GM12878 (cell line): ENCODE measurements around the gene BRF1. TPM values are rescaled to one million over a fixed set of nuclear protein-coding genes. Genes with fewer than 3 reads are reported as not detected.

Experiments
- ATAC-seq: fragments of 200-7000 bp; cut with Tn5 transposase; 3 replicates; pipeline ENCODE4 v1.9.1; 2020; ENCODE audit warnings: mild to moderate bottlenecking, moderate library complexity
- BruUV-seq: library from RNA; stranded (reverse); fragments of 400-500 nt; replicated peaks from 2 replicates; lab custom pipeline; 2021; lab: Mats Ljungman, UMichigan
- CTCF ChIA-PET: fragments of 300-600 bp; sonication (Branson Sonifier 250); formaldehyde crosslinking; extraction: SDS; loops from one replicate; lab custom pipeline; 2021; ENCODE audit warnings: inconsistent platforms; lab: Yijun Ruan, JAX
- POLR2A ChIA-PET: fragments of 350-600 bp; formaldehyde crosslinking; extraction: SDS; loops from one replicate; lab custom pipeline; 2021; ENCODE audit warnings: inconsistent platforms; lab: Charles Lee
- RAD21 ChIA-PET: fragments of 300-600 bp; sonication (Branson Sonifier 250); formaldehyde crosslinking; loops from one replicate; lab custom pipeline; 2023; ENCODE audit warnings: antibody characterized with exemption; ENCODE audit not compliant: unreplicated experiment; lab: Charles Lee
- SMC1A ChIA-PET: fragments of 300-600 bp; sonication (Branson Sonifier 250); formaldehyde crosslinking; loops from one replicate; lab custom pipeline; 2023; ENCODE audit not compliant: unreplicated experiment, uncharacterized antibody; lab: Charles Lee
- DNase-seq: peaks from one replicate; pipeline ENCODE4 v3.0.0-alpha.2; 2011; ENCODE audit warnings: low read depth, low spot score
- FAIRE-seq: peaks from 3 replicates; lab custom pipeline; 2011; peaks lifted over from hg19 to GRCh38; lab: Jason Lieb, UNC
- H2AFZ ChIP-seq: 2 replicates; pipeline ENCODE4 v1.6.0; 2011; ENCODE audit warnings: low read depth, low read length, control low read depth; ENCODE audit not compliant: control insufficient read depth
- H3K27ac ChIP-seq: 2 replicates; pipeline ENCODE4 v1.5.1; 2011; ENCODE audit warnings: control low read depth; ENCODE audit not compliant: control insufficient read depth, insufficient read depth
- H3K27me3 ChIP-seq, 2 experiments: replicated peaks in 1 of 2; 2 replicates each; pipeline versions ENCODE4 v1.6.0 to v1.6.1; 2011; ENCODE audit warnings: low read length in 1 of 2; ENCODE audit not compliant: control insufficient read depth in 2 of 2, insufficient read depth in 2 of 2
- H3K36me3 ChIP-seq, 2 experiments: 2 replicates each; pipeline ENCODE4 v1.5.1; 2011; ENCODE audit warnings: low read length in 1 of 2; ENCODE audit not compliant: control insufficient read depth in 2 of 2, insufficient read depth in 2 of 2
- H3K4me1 ChIP-seq: 2 replicates; pipeline ENCODE4 v1.6.1; 2011; ENCODE audit warnings: mild to moderate bottlenecking, low read length, moderate library complexity, mixed read lengths; ENCODE audit not compliant: control insufficient read depth, insufficient read depth
- H3K4me2 ChIP-seq: 2 replicates; pipeline ENCODE4 v1.6.0; 2011; ENCODE audit warnings: control low read depth; ENCODE audit not compliant: control insufficient read depth, insufficient read depth
- H3K4me3 ChIP-seq: fragments of 200-600 bp; sonication (generic); 2 replicates; pipeline ENCODE4 v1.5.1; 2016
- H3K79me2 ChIP-seq: 2 replicates; pipeline ENCODE4 v1.6.0; 2011; ENCODE audit warnings: low read length; ENCODE audit not compliant: control insufficient read depth, insufficient read depth
- H3K9ac ChIP-seq: 2 replicates; pipeline ENCODE4 v1.8.0; 2011; ENCODE audit warnings: low read length, control low read depth, mixed read lengths; ENCODE audit not compliant: control insufficient read depth, insufficient read depth
- H3K9me3 ChIP-seq: replicated peaks from 3 replicates; pipeline ENCODE4 v1.5.1; 2011; ENCODE audit warnings: mild to moderate bottlenecking, low read length; ENCODE audit not compliant: control insufficient read depth, insufficient read depth
- H4K20me1 ChIP-seq: 2 replicates; pipeline ENCODE4 v1.6.0; 2011; ENCODE audit not compliant: control insufficient read depth, insufficient read depth
- ASH2L ChIP-seq: fragments of 300-600, 200-600 bp; sonication (generic); IDR thresholded peaks from 2 replicates; pipeline ENCODE4 v1.6.1; 2017; ENCODE audit warnings: low read depth, mild to moderate bottlenecking, borderline replicate concordance
- EP300 ChIP-seq, 2 experiments: fragments of 150-350 bp in 1 of 2; IDR thresholded peaks; 2 replicates each; pipeline ENCODE4 v1.6.1; 2011 to 2012; ENCODE audit warnings: low read depth in 2 of 2, low read length in 2 of 2, borderline replicate concordance in 1 of 2, improper control_type of control experiment in 1 of 2, inconsistent platforms in 1 of 2; ENCODE audit not compliant: control insufficient read depth in 1 of 2
- NFIC ChIP-seq: IDR thresholded peaks from 2 replicates; pipeline ENCODE4 v1.6.1; 2012; ENCODE audit warnings: low read depth, mild to moderate bottlenecking, inconsistent platforms, low read length, moderate library complexity
- NR2C2 ChIP-seq: IDR thresholded peaks from 2 replicates; pipeline ENCODE4 v1.6.1; 2011; ENCODE audit warnings: borderline replicate concordance, low read depth; ENCODE audit not compliant: control insufficient read depth, insufficient read length
- SMARCA5 ChIP-seq: fragments of 450-650 bp; IDR thresholded peaks from 2 replicates; pipeline ENCODE4 v1.6.1; 2017; ENCODE audit warnings: mild to moderate bottlenecking
- TBL1XR1 ChIP-seq: IDR thresholded peaks from 2 replicates; pipeline ENCODE4 v1.6.1; 2012; ENCODE audit warnings: low read depth, low read length, improper control_type of control experiment
- ZNF217 ChIP-seq: fragments of 450-650 bp; IDR thresholded peaks from 2 replicates; pipeline ENCODE4 v1.6.1; 2017; ENCODE audit warnings: antibody characterized with exemption, mild to moderate bottlenecking
- WGBS: methylation state at CpG from one replicate; pipeline ENCODE4 v1.1.6; 2016; ENCODE audit warnings: low lambda C conversion rate; ENCODE audit not compliant: insufficient replicate concordance, insufficient coverage; ENCODE audit errors: missing lambda C conversion rate; 5-methylcytosine and 5-hydroxymethylcytosine counted together
- in situ Hi-C: fragments of 300-500 bp; cut with MboI; formaldehyde crosslinking; loops from 9 replicates; pipeline ENCODE4 v1.14.3; 2018; ENCODE audit warnings: mixed read lengths
- intact Hi-C: fragments of 100-400 bp; cut with micrococcal nuclease; formaldehyde crosslinking; loops from one replicate; pipeline ENCODE4 v1.14.2; 2022; ENCODE audit not compliant: unreplicated experiment
- polyA plus RNA-seq, 11 experiments: library from polyadenylated mRNA; depleted of rRNA in 4 of 11; unstranded in 6 of 11; stranded (reverse) in 5 of 11; fragments of >200 nt; fragmentation: Nextera tagmentation in 4 of 11; fragmentation: Illumina TruSeq in 1 of 11; extraction: Ambion mirVana in 4 of 11; extraction: Trizol in 1 of 11; gene quantifications; 1 replicate in 1 of 11; 2 replicates in 10 of 11; pipeline versions ENCODE4 v1.2.1 to v1.2.3, GENCODE V29; 2011 to 2016; ENCODE audit warnings: inconsistent platforms in 2 of 11, missing spikeins in 2 of 11, low read depth in 1 of 11
- total RNA-seq, 4 experiments: library from RNA; depleted of rRNA in 3 of 4; stranded (reverse); fragments of >200 nt in 3 of 4; fragmentation: Illumina TruSeq in 1 of 4; extraction: Trizol in 1 of 4; gene quantifications; 2 replicates each; pipeline versions ENCODE4 v1.2.1 to v1.2.3, GENCODE V29; 2013 to 2021
- TF ChIP-seq, protein P1 (sequence below): fragments of 450-650 bp; formaldehyde crosslinking; IDR thresholded peaks from 2 replicates; pipeline ENCODE4 v1.4.0; 2020; ENCODE audit warnings: mild to moderate bottlenecking, moderate library complexity
- TF ChIP-seq, protein P2 (sequence below): fragments of 450-650 bp; IDR thresholded peaks from 2 replicates; pipeline ENCODE4 v1.6.1; 2017; ENCODE audit warnings: antibody characterized with exemption, mild to moderate bottlenecking, moderate library complexity

Gene BRF1
- total and polyA plus RNA-seq, 10 of the 15 experiments (the other 5 are each of a cell fraction or from before 2014, with no cell fraction given): 0.21 to 33.5 (median 10.7) TPM

DNA sequence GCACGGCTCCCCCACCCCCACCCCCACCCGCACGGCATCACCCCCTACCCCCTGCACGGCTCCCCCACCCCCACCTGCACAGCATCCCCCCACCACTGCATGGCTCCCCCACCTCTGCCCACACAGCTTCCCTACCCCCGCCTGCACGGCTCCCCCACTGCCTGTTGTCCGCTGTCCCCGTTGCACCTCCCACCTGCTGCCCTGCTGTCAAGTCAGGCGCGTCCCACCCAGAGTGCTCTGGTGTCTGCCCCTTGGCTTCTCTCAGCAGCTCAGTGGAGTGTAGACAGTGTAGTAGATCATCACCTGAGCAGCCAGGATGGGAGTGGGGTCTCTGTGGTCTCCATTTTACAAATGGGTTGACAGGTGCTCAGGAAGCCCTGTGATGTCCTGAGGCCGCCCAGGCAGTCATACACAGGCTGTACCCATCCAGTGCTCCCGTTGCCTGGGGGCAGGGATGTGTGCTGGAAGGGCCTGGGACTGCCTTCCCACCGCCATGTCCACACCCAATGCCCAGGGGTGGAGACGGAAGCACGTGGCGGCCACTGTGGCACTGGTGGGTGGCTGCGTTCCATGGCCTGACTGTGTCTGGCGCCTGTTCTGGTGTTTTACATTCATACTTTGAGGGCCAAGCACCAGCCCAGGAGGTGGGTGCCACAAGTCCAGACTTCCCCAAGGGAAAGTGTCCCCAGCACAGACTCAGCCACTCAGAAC, 46.2 kb upstream of the BRF1 start:
- SMC1A ChIA-PET: no interaction called here
- 70% methylated on average over 8 of the region's 18 CpGs for WGBS
- no peak for TF ChIP-seq NR2C2
- no peak for TF ChIP-seq ZNF217
- TF ChIP-seq EP300 (IDR thresholded peaks at IDR 0.05; ENCODE audit: borderline replicate concordance in 1 of 2, control insufficient read depth in 1 of 2, low read depth in 2 of 2, low read length in 2 of 2): no peak
- TF ChIP-seq SMARCA5: no peak
- TF ChIP-seq, protein P1, sequence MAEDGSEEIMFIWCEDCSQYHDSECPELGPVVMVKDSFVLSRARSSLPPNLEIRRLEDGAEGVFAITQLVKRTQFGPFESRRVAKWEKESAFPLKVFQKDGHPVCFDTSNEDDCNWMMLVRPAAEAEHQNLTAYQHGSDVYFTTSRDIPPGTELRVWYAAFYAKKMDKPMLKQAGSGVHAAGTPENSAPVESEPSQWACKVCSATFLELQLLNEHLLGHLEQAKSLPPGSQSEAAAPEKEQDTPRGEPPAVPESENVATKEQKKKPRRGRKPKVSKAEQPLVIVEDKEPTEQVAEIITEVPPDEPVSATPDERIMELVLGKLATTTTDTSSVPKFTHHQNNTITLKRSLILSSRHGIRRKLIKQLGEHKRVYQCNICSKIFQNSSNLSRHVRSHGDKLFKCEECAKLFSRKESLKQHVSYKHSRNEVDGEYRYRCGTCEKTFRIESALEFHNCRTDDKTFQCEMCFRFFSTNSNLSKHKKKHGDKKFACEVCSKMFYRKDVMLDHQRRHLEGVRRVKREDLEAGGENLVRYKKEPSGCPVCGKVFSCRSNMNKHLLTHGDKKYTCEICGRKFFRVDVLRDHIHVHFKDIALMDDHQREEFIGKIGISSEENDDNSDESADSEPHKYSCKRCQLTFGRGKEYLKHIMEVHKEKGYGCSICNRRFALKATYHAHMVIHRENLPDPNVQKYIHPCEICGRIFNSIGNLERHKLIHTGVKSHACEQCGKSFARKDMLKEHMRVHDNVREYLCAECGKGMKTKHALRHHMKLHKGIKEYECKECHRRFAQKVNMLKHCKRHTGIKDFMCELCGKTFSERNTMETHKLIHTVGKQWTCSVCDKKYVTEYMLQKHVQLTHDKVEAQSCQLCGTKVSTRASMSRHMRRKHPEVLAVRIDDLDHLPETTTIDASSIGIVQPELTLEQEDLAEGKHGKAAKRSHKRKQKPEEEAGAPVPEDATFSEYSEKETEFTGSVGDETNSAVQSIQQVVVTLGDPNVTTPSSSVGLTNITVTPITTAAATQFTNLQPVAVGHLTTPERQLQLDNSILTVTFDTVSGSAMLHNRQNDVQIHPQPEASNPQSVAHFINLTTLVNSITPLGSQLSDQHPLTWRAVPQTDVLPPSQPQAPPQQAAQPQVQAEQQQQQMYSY: no peak
- TF ChIP-seq, protein P2, sequence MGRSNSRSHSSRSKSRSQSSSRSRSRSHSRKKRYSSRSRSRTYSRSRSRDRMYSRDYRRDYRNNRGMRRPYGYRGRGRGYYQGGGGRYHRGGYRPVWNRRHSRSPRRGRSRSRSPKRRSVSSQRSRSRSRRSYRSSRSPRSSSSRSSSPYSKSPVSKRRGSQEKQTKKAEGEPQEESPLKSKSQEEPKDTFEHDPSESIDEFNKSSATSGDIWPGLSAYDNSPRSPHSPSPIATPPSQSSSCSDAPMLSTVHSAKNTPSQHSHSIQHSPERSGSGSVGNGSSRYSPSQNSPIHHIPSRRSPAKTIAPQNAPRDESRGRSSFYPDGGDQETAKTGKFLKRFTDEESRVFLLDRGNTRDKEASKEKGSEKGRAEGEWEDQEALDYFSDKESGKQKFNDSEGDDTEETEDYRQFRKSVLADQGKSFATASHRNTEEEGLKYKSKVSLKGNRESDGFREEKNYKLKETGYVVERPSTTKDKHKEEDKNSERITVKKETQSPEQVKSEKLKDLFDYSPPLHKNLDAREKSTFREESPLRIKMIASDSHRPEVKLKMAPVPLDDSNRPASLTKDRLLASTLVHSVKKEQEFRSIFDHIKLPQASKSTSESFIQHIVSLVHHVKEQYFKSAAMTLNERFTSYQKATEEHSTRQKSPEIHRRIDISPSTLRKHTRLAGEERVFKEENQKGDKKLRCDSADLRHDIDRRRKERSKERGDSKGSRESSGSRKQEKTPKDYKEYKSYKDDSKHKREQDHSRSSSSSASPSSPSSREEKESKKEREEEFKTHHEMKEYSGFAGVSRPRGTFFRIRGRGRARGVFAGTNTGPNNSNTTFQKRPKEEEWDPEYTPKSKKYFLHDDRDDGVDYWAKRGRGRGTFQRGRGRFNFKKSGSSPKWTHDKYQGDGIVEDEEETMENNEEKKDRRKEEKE: no peak
- TF ChIP-seq TBL1XR1: no peak
- no peak for TF ChIP-seq NFIC
- TF ChIP-seq ASH2L: no peak
- TF ChIP-seq, all 136 proteins: peak for 0
- no peak overlapping the region for H2AFZ ChIP-seq
- no peak overlapping the region for H3K27ac ChIP-seq
- DNase-seq: no peak
- H3K79me2 ChIP-seq: no peaks in the 10 kb centered on the region
- H3K4me2 ChIP-seq: no peak overlapping the region
- RAD21 ChIA-PET: no interaction called here
- H3K4me3 ChIP-seq: no peak overlapping the region
- H3K9ac ChIP-seq: no peak overlapping the region
- no peaks in the 10 kb centered on the region; the same call in 1 of the 2 replicates for H3K4me1 ChIP-seq
- no peaks in the 10 kb centered on the region for H3K9me3 ChIP-seq
- POLR2A ChIA-PET: no interaction called here
- no peaks in the 10 kb centered on the region for H3K36me3 ChIP-seq
- no peaks in the 10 kb centered on the region for H3K27me3 ChIP-seq
- ATAC-seq: no peak
- FAIRE-seq: no peak
- intact Hi-C loops: no loop called here
- BruUV-seq: no TSS peak
- no peaks in the 10 kb centered on the region; the same call in 1 of the 2 replicates for H4K20me1 ChIP-seq
- in situ Hi-C loops: no loop called here
- CTCF ChIA-PET: no interaction called here
